GM23338 (cell line): ENCODE measurements around the gene SUGP1. TPM values are rescaled to one million over a fixed set of nuclear protein-coding genes. Genes with fewer than 3 reads are reported as not detected.

Source experiments
- ATAC-seq: fragments of 200-7000 bp; cut with Tn5 transposase; 3 replicates; pipeline ENCODE4 v1.9.1; 2020
- DNase-seq: peaks from one replicate; pipeline ENCODE4 v3.0.0-alpha.2; 2015; ENCODE audit warnings: low spot score
- H2AFZ ChIP-seq: fragments of 200-600 bp; sonication (generic); 2 replicates; pipeline ENCODE4 v1.8.0; 2016; ENCODE audit warnings: antibody characterized with exemption, mild to moderate bottlenecking, moderate library complexity
- H3F3A ChIP-seq: fragments of 200-600 bp; sonication (generic); replicated peaks from 2 replicates; pipeline ENCODE4 v1.8.0; 2017; ENCODE audit warnings: antibody characterized with exemption, mixed run types, low read depth
- H3K27ac ChIP-seq: fragments of 200-600 bp; sonication (generic); 2 replicates; pipeline ENCODE4 v1.6.1; 2016; ENCODE audit warnings: low read depth
- H3K27me3 ChIP-seq: fragments of 200-600 bp; sonication (generic); 2 replicates; pipeline ENCODE4 v1.8.0; 2016; ENCODE audit warnings: mild to moderate bottlenecking, mixed run types, moderate library complexity; ENCODE audit not compliant: insufficient read depth
- H3K36me3 ChIP-seq: fragments of 200-600 bp; sonication (generic); 2 replicates; pipeline ENCODE4 v1.8.0; 2016; ENCODE audit warnings: mild to moderate bottlenecking; ENCODE audit not compliant: insufficient read depth
- H3K4me1 ChIP-seq: fragments of 200-600 bp; sonication (generic); 2 replicates; pipeline ENCODE4 v1.8.0; 2016; ENCODE audit warnings: mild to moderate bottlenecking, moderate library complexity; ENCODE audit not compliant: insufficient read depth
- H3K4me2 ChIP-seq: fragments of 200-600 bp; sonication (generic); 2 replicates; pipeline ENCODE4 v1.7.1; 2017; ENCODE audit warnings: mixed run types
- H3K4me3 ChIP-seq: fragments of 200-600 bp; sonication (generic); 2 replicates; pipeline ENCODE4 v1.6.1; 2016; ENCODE audit warnings: mixed run types
- H3K79me2 ChIP-seq: fragments of 200-600 bp; sonication (generic); replicated peaks from 2 replicates; pipeline ENCODE4 v1.8.0; 2017; ENCODE audit warnings: mild to moderate bottlenecking; ENCODE audit not compliant: insufficient read depth
- H3K9me2 ChIP-seq: fragments of 200-600 bp; sonication (generic); 2 replicates; pipeline ENCODE4 v1.8.0; 2017; ENCODE audit not compliant: insufficient read depth
- H4K20me1 ChIP-seq: fragments of 200-600 bp; sonication (generic); replicated peaks from 2 replicates; pipeline ENCODE4 v1.8.0; 2017; ENCODE audit warnings: mild to moderate bottlenecking; ENCODE audit not compliant: insufficient read depth
- H3K27ac Mint-ChIP-seq: 2 replicates; pipeline ENCODE4 v1.8.0; 2020; ENCODE audit warnings: inconsistent platforms, mild to moderate bottlenecking, moderate library complexity, mixed read lengths
- H3K27me3 Mint-ChIP-seq: 3 replicates; pipeline ENCODE4 v1.8.0; 2022; ENCODE audit warnings: low read depth, mild to moderate bottlenecking, moderate library complexity, mixed read lengths, inconsistent platforms; ENCODE audit not compliant: insufficient read depth, poor library complexity
- H3K36me3 Mint-ChIP-seq: 3 replicates; pipeline ENCODE4 v1.8.0; 2021; ENCODE audit warnings: low read depth, mild to moderate bottlenecking, inconsistent platforms, moderate library complexity, mixed read lengths
- H3K4me1 Mint-ChIP-seq: 3 replicates; pipeline ENCODE4 v1.8.0; 2020; ENCODE audit warnings: mild to moderate bottlenecking, inconsistent platforms, mixed read lengths
- H3K4me3 Mint-ChIP-seq: 3 replicates; pipeline ENCODE4 v1.8.0; 2021; ENCODE audit warnings: moderate library complexity, mild to moderate bottlenecking, inconsistent platforms, mixed read lengths
- H3K9me3 Mint-ChIP-seq: 3 replicates; pipeline ENCODE4 v1.8.0; 2020; ENCODE audit warnings: moderate library complexity, mild to moderate bottlenecking, inconsistent platforms, mixed read lengths
- CREB1 ChIP-seq: fragments of 250-450 bp; sonication (Bioruptor Pico); IDR thresholded peaks from 2 replicates; pipeline ENCODE4 v1.5.0; 2020; ENCODE audit warnings: low read depth, mild to moderate bottlenecking, moderate library complexity
- EZH2 ChIP-seq: fragments of 200-600 bp; sonication (generic); IDR thresholded peaks from one replicate; pipeline ENCODE4 v1.8.0; 2017; ENCODE audit warnings: antibody characterized with exemption, mild to moderate bottlenecking, low read depth; ENCODE audit not compliant: unreplicated experiment
- JUNB ChIP-seq: IDR thresholded peaks from one replicate; pipeline ENCODE4 v1.6.1; 2016; ENCODE audit warnings: antibody characterized with exemption; ENCODE audit not compliant: unreplicated experiment
- STAT1 ChIP-seq: IDR thresholded peaks from one replicate; pipeline ENCODE4 v1.6.1; 2016; ENCODE audit warnings: antibody characterized with exemption; ENCODE audit not compliant: unreplicated experiment
- polyA plus RNA-seq: library from polyadenylated mRNA; unstranded; fragments of >200 nt; fragmentation: Nextera tagmentation; extraction: Ambion mirVana; gene quantifications from 2 replicates; pipeline ENCODE4 v1.2.1, GENCODE V29; 2016
- total RNA-seq: library from RNA; depleted of rRNA; stranded (reverse); fragments of >200 nt; shearing (Covaris generic); gene quantifications from 2 replicates; pipeline ENCODE4 v1.2.3, GENCODE V29; 2014
- TF ChIP-seq, protein P1 (sequence below), 2 experiments: fragments of 200-600 bp in 1 of 2; sonication (generic) in 1 of 2; conservative IDR thresholded peaks; 2 replicates each; pipeline versions ENCODE4 v1.5.1 to v1.6.1; 2016 to 2017; ENCODE audit warnings: antibody characterized with exemption in 2 of 2, low read depth in 2 of 2, mild to moderate bottlenecking in 2 of 2, moderate library complexity in 1 of 2
- TF ChIP-seq, protein P2 (sequence below): fragments of 250-450 bp; sonication (Bioruptor Pico); IDR thresholded peaks from 2 replicates; pipeline ENCODE4 v1.5.0; 2020; ENCODE audit warnings: mild to moderate bottlenecking, moderate library complexity

The SUGP1 gene
- total and polyA plus RNA-seq, 2 experiments from 2014 or later = 38.6 to 61.6 TPM

DNA sequence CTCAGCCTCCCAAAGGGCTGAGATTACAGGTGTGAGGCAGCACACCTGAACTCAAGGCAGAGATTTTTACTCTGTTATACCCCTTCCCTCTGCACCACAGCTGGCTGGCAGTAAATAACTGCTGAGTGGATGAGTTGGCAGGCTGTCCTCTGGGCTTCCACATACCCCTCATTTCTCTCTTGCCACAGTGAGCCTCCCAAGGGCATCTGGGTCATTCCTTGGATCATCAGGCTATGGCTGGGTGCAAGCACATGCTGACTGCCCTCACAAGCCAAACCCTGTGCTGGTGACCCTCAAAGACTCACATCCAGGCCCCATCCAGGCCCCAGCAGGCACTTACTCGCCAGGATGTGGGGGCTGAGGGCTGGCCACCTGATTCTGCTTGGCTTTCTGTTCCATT, 4.2 kb downstream of the SUGP1 start (continued):
- TF ChIP-seq, protein P1, sequence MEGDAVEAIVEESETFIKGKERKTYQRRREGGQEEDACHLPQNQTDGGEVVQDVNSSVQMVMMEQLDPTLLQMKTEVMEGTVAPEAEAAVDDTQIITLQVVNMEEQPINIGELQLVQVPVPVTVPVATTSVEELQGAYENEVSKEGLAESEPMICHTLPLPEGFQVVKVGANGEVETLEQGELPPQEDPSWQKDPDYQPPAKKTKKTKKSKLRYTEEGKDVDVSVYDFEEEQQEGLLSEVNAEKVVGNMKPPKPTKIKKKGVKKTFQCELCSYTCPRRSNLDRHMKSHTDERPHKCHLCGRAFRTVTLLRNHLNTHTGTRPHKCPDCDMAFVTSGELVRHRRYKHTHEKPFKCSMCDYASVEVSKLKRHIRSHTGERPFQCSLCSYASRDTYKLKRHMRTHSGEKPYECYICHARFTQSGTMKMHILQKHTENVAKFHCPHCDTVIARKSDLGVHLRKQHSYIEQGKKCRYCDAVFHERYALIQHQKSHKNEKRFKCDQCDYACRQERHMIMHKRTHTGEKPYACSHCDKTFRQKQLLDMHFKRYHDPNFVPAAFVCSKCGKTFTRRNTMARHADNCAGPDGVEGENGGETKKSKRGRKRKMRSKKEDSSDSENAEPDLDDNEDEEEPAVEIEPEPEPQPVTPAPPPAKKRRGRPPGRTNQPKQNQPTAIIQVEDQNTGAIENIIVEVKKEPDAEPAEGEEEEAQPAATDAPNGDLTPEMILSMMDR (conservative IDR thresholded peaks at IDR 0.05; ENCODE audit: low read depth in 2 of 2) = no peak
- TF ChIP-seq CREB1 (CRISPR knock-in tag) (no peak), STAT1 (no peak), JUNB (no peak), EZH2 (no peak)

DNA sequence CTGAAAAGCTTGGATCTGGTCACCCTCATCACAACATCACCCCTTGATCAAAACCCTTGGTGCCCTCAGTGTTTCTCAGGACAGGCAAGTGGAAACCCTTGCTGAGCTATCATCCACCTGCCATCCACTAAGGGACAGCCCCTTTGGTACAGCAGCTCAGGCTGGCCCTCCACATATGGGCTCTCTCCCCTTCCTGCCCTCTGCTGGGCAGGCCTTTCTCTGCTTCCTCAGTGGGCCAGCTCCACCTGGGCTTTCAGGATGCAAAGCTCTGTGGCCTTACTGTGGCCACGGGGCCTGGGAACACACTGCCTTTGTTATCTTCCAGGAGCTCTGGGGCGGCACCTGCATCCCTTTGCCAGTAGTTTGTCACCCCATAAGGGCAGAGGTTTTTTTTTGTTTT, 4.9 kb downstream of the SUGP1 start:
- no peak overlapping the region for H3K27ac Mint-ChIP-seq
- peak; percentile 20 for DNase-seq

DNA sequence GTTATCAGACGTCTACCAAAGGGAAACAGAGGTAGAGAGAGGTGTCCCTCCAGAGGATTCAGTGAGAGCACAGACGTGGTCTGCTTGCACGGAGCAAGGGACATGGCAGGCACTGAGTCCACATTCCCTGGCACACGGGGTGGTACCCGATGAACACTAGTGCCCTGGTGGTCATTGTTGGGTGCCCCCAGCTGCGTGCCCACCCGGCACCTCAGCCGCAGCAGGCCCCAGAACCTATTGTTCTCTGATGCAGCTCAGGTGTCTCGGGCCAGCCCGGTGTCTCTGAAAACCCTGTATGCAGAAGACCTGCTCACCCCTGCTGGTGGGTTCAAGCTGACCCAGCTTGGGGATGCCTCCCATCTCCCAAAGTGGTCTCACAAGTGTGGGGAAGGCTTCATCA, 11.9 kb downstream of the SUGP1 start:
- Mint-ChIP-seq H3K27me3 (no peaks in the 10 kb centered on the region), H3K27ac (no peak overlapping the region), H3K4me3 (no peak overlapping the region), H3K9me3 (no peaks in the 10 kb centered on the region; the same call in 2 of the 3 replicates), H3K4me1 (no peaks in the 10 kb centered on the region), H3K36me3 (peaks cover 54% of the 10 kb centered on the region)
- ATAC-seq = no peak
- peaks cover 2% of the 10 kb centered on the region; the same call in 1 of the 2 replicates for H3K79me2 ChIP-seq
- H3F3A ChIP-seq = peaks cover 6% of the 10 kb centered on the region; the same call in 1 of the 2 replicates
- H3K4me1 ChIP-seq = no peaks in the 10 kb centered on the region
- no peaks in the 10 kb centered on the region for H3K27me3 ChIP-seq
- H4K20me1 ChIP-seq = peaks cover 10% of the 10 kb centered on the region
- H3K4me3 ChIP-seq = no peak overlapping the region
- H2AFZ ChIP-seq = no peak overlapping the region
- H3K4me2 ChIP-seq = no peak overlapping the region
- DNase-seq = no peak
- peaks cover 20% of the 10 kb centered on the region for H3K36me3 ChIP-seq
- H3K27ac ChIP-seq = no peak overlapping the region
- H3K9me2 ChIP-seq = no peaks in the 10 kb centered on the region
- no peak for TF ChIP-seq STAT1
- TF ChIP-seq, protein P2, sequence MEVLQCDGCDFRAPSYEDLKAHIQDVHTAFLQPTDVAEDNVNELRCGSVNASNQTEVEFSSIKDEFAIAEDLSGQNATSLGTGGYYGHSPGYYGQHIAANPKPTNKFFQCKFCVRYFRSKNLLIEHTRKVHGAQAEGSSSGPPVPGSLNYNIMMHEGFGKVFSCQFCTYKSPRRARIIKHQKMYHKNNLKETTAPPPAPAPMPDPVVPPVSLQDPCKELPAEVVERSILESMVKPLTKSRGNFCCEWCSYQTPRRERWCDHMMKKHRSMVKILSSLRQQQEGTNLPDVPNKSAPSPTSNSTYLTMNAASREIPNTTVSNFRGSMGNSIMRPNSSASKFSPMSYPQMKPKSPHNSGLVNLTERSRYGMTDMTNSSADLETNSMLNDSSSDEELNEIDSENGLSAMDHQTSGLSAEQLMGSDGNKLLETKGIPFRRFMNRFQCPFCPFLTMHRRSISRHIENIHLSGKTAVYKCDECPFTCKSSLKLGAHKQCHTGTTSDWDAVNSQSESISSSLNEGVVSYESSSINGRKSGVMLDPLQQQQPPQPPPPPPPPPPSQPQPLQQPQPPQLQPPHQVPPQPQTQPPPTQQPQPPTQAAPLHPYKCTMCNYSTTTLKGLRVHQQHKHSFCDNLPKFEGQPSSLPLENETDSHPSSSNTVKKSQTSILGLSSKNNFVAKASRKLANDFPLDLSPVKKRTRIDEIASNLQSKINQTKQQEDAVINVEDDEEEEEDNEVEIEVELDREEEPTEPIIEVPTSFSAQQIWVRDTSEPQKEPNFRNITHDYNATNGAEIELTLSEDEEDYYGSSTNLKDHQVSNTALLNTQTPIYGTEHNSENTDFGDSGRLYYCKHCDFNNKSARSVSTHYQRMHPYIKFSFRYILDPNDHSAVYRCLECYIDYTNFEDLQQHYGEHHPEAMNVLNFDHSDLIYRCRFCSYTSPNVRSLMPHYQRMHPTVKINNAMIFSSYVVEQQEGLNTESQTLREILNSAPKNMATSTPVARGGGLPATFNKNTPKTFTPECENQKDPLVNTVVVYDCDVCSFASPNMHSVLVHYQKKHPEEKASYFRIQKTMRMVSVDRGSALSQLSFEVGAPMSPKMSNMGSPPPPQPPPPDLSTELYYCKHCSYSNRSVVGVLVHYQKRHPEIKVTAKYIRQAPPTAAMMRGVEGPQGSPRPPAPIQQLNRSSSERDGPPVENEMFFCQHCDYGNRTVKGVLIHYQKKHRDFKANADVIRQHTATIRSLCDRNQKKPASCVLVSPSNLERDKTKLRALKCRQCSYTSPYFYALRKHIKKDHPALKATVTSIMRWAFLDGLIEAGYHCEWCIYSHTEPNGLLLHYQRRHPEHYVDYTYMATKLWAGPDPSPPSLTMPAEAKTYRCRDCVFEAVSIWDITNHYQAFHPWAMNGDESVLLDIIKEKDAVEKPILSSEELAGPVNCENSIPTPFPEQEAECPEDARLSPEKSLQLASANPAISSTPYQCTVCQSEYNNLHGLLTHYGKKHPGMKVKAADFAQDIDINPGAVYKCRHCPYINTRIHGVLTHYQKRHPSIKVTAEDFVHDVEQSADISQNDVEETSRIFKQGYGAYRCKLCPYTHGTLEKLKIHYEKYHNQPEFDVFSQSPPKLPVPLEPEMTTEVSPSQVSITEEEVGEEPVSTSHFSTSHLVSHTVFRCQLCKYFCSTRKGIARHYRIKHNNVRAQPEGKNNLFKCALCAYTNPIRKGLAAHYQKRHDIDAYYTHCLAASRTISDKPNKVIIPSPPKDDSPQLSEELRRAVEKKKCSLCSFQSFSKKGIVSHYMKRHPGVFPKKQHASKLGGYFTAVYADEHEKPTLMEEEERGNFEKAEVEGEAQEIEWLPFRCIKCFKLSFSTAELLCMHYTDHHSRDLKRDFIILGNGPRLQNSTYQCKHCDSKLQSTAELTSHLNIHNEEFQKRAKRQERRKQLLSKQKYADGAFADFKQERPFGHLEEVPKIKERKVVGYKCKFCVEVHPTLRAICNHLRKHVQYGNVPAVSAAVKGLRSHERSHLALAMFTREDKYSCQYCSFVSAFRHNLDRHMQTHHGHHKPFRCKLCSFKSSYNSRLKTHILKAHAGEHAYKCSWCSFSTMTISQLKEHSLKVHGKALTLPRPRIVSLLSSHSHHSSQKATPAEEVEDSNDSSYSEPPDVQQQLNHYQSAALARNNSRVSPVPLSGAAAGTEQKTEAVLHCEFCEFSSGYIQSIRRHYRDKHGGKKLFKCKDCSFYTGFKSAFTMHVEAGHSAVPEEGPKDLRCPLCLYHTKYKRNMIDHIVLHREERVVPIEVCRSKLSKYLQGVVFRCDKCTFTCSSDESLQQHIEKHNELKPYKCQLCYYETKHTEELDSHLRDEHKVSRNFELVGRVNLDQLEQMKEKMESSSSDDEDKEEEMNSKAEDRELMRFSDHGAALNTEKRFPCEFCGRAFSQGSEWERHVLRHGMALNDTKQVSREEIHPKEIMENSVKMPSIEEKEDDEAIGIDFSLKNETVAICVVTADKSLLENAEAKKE (CRISPR knock-in tag) = no peak

More for the DNA sequence above, 4.9 kb downstream of the SUGP1 start:
- H3K9me3 Mint-ChIP-seq = no peaks in the 10 kb centered on the region; the same call in 2 of the 3 replicates
- H3F3A ChIP-seq = peaks cover 4% of the 10 kb centered on the region; the same call in 1 of the 2 replicates
- H3K4me3 Mint-ChIP-seq = no peak overlapping the region
- H3K79me2 ChIP-seq = peaks cover 39% of the 10 kb centered on the region
- H3K4me1 ChIP-seq = peaks cover 5% of the 10 kb centered on the region; the same call in 1 of the 2 replicates
- no peak overlapping the region for H3K4me2 ChIP-seq
- TF ChIP-seq, protein P1 (conservative IDR thresholded peaks at IDR 0.05; ENCODE audit: low read depth in 2 of 2) = peak in 1 of 2 experiments; percentile 43; a peak in 3 of 4 replicates
- no peak for TF ChIP-seq CREB1 (CRISPR knock-in tag)
- TF ChIP-seq JUNB = no peak
- H3K36me3 ChIP-seq = peaks cover 11% of the 10 kb centered on the region; the same call in 1 of the 2 replicates
- H3K27ac ChIP-seq = no peak overlapping the region
- H3K9me2 ChIP-seq = no peaks in the 10 kb centered on the region
- no peaks in the 10 kb centered on the region for H3K27me3 ChIP-seq
- peaks cover 16% of the 10 kb centered on the region for H4K20me1 ChIP-seq
- H3K27me3 Mint-ChIP-seq = peaks cover 11% of the 10 kb centered on the region
- peaks cover 39% of the 10 kb centered on the region for H3K36me3 Mint-ChIP-seq
- H2AFZ ChIP-seq = no peak overlapping the region
- no peak; the same call in 2 of the 3 replicates for ATAC-seq
- no peak overlapping the region for H3K4me3 ChIP-seq
- peaks cover 7% of the 10 kb centered on the region; the same call in 1 of the 3 replicates for H3K4me1 Mint-ChIP-seq
